Right lobe of liver (tissue), 4 donors: ENCODE data around the gene FOXD4L6.
"Not testable (repeated sequence)": the region's sequence is repeated elsewhere in the genome, so short reads cannot be mapped to it uniquely, and the experiment has no call there.

Source experiments
- CTCF ChIP-seq, 4 donors: fragments of 200-600 bp in 3 of 4; fragments of 450-650 bp in 1 of 4; IDR thresholded peaks; one replicate each; pipeline versions ENCODE4 v1.5.1 to v1.8.0; 2016 to 2022; ENCODE audit warnings: antibody characterized with exemption in 4 of 4, mild to moderate bottlenecking in 2 of 4
- POLR2A ChIP-seq: fragments of 450-650 bp; IDR thresholded peaks from one replicate; pipeline ENCODE4 v1.6.1; 2017; ENCODE audit warnings: antibody characterized with exemption, mild to moderate bottlenecking
- donor health status: DM: no; HTN: no; CAD: no.
- donor health status: DM: no; HTN: no; CAD: no.
- donor health status: DM: no; HTN: yes; CAD: no.

- not testable (repeated sequence) for TF ChIP-seq CTCF (IDR thresholded peaks at IDR 0.05); POLR2A
Measured at GRCh38 chr9:41100508-41100907, 28.0 kb downstream of the FOXD4L6 start.
